Neuronal stem cell (in vitro differentiated cells): Measurements from ENCODE around the gene RNFT2.

Experiments
- DNase-seq: peaks from one replicate; pipeline ENCODE4 v3.0.0-alpha.2; 2013; ENCODE audit warnings: low spot score
- H2AFZ ChIP-seq: one replicate; pipeline ENCODE4 v1.6.1; 2013; ENCODE audit warnings: mild to moderate bottlenecking, low read length, inconsistent platforms
- H2AK5ac ChIP-seq: 2 replicates; pipeline ENCODE4 v1.6.1; 2013; ENCODE audit warnings: low read depth, mild to moderate bottlenecking, inconsistent platforms, low read length, moderate library complexity, mixed read lengths
- H2BK120ac ChIP-seq: 2 replicates; pipeline ENCODE4 v1.6.1; 2013; ENCODE audit warnings: low read depth, mild to moderate bottlenecking, inconsistent platforms, low read length, moderate library complexity, mixed read lengths
- H2BK12ac ChIP-seq: one replicate; pipeline ENCODE4 v1.6.1; 2013; ENCODE audit warnings: low read length, inconsistent platforms
- H2BK15ac ChIP-seq: 2 replicates; pipeline ENCODE4 v1.6.1; 2013; ENCODE audit warnings: mild to moderate bottlenecking, low read length, inconsistent platforms, mixed read lengths
- H2BK5ac ChIP-seq: one replicate; pipeline ENCODE4 v1.6.1; 2013; ENCODE audit warnings: inconsistent platforms, mild to moderate bottlenecking, low read length, moderate library complexity
- H3K14ac ChIP-seq: one replicate; pipeline ENCODE4 v1.6.1; 2013; ENCODE audit warnings: low read length, inconsistent platforms
- H3K18ac ChIP-seq: 2 replicates; pipeline ENCODE4 v1.6.1; 2013; ENCODE audit warnings: low read length, inconsistent platforms
- H3K23ac ChIP-seq: 2 replicates; pipeline ENCODE4 v1.6.1; 2013; ENCODE audit warnings: low read depth, mild to moderate bottlenecking, mixed read lengths, low read length, inconsistent platforms; ENCODE audit not compliant: poor library complexity
- H3K27ac ChIP-seq: replicated peaks from 3 replicates; pipeline ENCODE4 v1.5.1; 2013; ENCODE audit warnings: low read length, inconsistent platforms
- H3K27me3 ChIP-seq, 3 experiments: 2 replicates each; pipeline ENCODE4 v1.6.1; 2013; ENCODE audit warnings: low read length in 3 of 3, mild to moderate bottlenecking in 2 of 3, inconsistent platforms in 1 of 3, low read depth in 1 of 3, mixed read lengths in 1 of 3, moderate library complexity in 1 of 3; ENCODE audit not compliant: control insufficient read depth in 3 of 3, insufficient read depth in 3 of 3
- H3K36me3 ChIP-seq, 2 donors: replicated peaks in 1 of 2; 2 replicates each; pipeline ENCODE4 v1.6.1; 2013; ENCODE audit warnings: low read length in 2 of 2; ENCODE audit not compliant: control insufficient read depth in 2 of 2, insufficient read depth in 2 of 2
- H3K4ac ChIP-seq: 2 replicates; pipeline ENCODE4 v1.6.1; 2013; ENCODE audit warnings: inconsistent platforms, mild to moderate bottlenecking, low read length, moderate library complexity
- H3K4me1 ChIP-seq, 2 donors: 1 replicate in 1 of 2; 2 replicates in 1 of 2; pipeline ENCODE4 v1.6.1; 2013; ENCODE audit warnings: low read length in 2 of 2, low read depth in 1 of 2; ENCODE audit not compliant: control insufficient read depth in 2 of 2, insufficient read depth in 1 of 2
- H3K4me2 ChIP-seq: one replicate; pipeline ENCODE4 v1.6.1; 2013; ENCODE audit warnings: mild to moderate bottlenecking, low read length, inconsistent platforms; ENCODE audit not compliant: insufficient read depth, poor library complexity, severe bottlenecking
- H3K4me3 ChIP-seq, 2 donors: 2 replicates each; pipeline ENCODE4 v1.5.1; 2013; ENCODE audit warnings: low read length in 2 of 2, mild to moderate bottlenecking in 2 of 2, inconsistent platforms in 1 of 2, moderate library complexity in 1 of 2
- H3K79me1 ChIP-seq: one replicate; pipeline ENCODE4 v1.6.1; 2013; ENCODE audit warnings: low read depth, mild to moderate bottlenecking, inconsistent platforms, low read length, moderate library complexity
- H3K9ac ChIP-seq: one replicate; pipeline ENCODE4 v1.6.1; 2013; ENCODE audit warnings: mild to moderate bottlenecking, low read depth, low read length, inconsistent platforms; ENCODE audit not compliant: poor library complexity
- H3K9me3 ChIP-seq, 2 donors: replicated peaks in 1 of 2; 2 replicates each; pipeline versions ENCODE3 to v1.6.1; 2013; ENCODE audit warnings: low read length in 2 of 2, mild to moderate bottlenecking in 2 of 2, inconsistent platforms in 1 of 2, low read depth in 1 of 2, mixed read lengths in 1 of 2, moderate library complexity in 1 of 2; ENCODE audit not compliant: control insufficient read depth in 2 of 2, insufficient read depth in 1 of 2
- H4K8ac ChIP-seq: one replicate; pipeline ENCODE4 v1.6.1; 2013; ENCODE audit warnings: low read depth, mild to moderate bottlenecking, inconsistent platforms, low read length, moderate library complexity
- H4K91ac ChIP-seq: one replicate; pipeline ENCODE4 v1.6.1; 2013; ENCODE audit warnings: low read length, low read depth, mild to moderate bottlenecking, inconsistent platforms; ENCODE audit not compliant: poor library complexity
- WGBS, 2 donors: extraction: QIAGEN DNeasy Blood & Tissue Kit; methylation state at CpG; one replicate each; pipeline ENCODE4 v1.1.7; 2013; ENCODE audit warnings: missing lambda C conversion rate in 2 of 2, mixed read lengths in 1 of 2; ENCODE audit not compliant: insufficient read length in 2 of 2, insufficient replicate concordance in 1 of 2; ENCODE audit errors: extremely low coverage in 2 of 2; 5-methylcytosine and 5-hydroxymethylcytosine counted together

RNFT2 gene

DNA sequence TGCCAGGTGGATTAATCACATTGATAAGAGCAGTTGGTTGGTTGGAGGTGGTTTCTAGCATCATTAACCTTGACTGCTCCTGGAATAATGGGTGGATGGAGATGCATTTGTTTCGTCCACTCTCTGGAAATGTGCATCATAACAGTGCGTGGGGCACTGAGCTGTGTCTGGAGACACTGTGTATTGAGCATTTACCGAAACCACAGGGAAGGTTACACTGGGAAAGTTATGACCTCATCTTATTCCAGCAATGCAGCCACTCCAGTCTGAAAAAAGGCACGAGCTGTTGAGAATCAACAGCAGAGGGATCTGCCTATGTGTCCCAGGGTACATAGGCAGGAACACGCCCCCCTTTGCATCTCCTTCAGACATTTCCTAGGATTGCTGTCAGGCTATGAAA is 27.2 kb downstream of the RNFT2 start:
- Histone ChIP-seq H3K4ac (no peak overlapping the region), H2BK15ac (no peak overlapping the region), H3K14ac (no peak overlapping the region), H2AFZ (no peak overlapping the region), H3K23ac (no peak overlapping the region), H3K4me3 (no peak overlapping the region), H3K4me2 (no peak overlapping the region), H3K9ac (no peak overlapping the region), H3K27ac (no peak overlapping the region), H3K9me3 (no peaks in the 10 kb centered on the region), H4K8ac (no peak overlapping the region), H3K79me1 (no peaks in the 10 kb centered on the region), H3K18ac (no peak overlapping the region), H3K27me3 (no peaks in the 10 kb centered on the region), H2BK5ac (no peak overlapping the region), H2AK5ac (no peak overlapping the region), H2BK120ac (no peak overlapping the region), H3K36me3 (peaks cover 22 to 67% of the 10 kb centered on the region in 2 donors), H4K91ac (no peak overlapping the region), H3K4me1 (no peaks in the 10 kb centered on the region), H2BK12ac (no peak overlapping the region)
- no peak for DNase-seq
- no CpG with 5 or more reads among the region's 5 CpGs for WGBS, 2 donors

- H3K9ac ChIP-seq: no peak overlapping the region
- H3K23ac ChIP-seq: no peak overlapping the region
These were observed 28.2 kb downstream of the RNFT2 start for GRCh38 chr12:116766285-116766684.

DNA sequence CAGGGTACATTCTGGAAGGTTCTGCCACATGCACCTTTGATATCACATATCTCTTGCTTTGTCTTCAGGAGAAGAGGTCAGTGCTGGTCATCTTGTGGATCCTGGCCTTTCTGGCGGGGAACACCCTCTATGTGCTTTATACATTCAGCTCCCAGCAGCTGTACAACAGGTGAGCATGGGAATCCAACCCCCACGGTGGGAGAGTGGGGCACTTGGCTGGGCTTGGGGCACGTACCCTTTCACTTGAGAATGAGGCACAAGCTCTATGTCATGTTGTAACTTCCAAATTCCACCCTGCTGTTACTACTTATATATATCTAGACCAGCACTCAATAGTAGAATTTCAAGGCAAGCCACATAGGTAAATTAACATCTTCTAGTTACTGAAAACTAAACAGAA is 28.6 kb downstream of the RNFT2 start:
- H3K4me3 ChIP-seq: no peak overlapping the region
- no peaks in the 10 kb centered on the region for H3K9me3 ChIP-seq
- H3K14ac ChIP-seq: no peak overlapping the region
- H3K4me2 ChIP-seq: no peak overlapping the region
- H3K23ac ChIP-seq: no peak overlapping the region
- H3K4me1 ChIP-seq: no peaks in the 10 kb centered on the region
- WGBS, 2 donors: no CpG with 5 or more reads among the region's 3 CpGs
- no peak overlapping the region for H2BK15ac ChIP-seq
- H3K9ac ChIP-seq: no peak overlapping the region
- no peak overlapping the region for H2BK5ac ChIP-seq
- H2AK5ac ChIP-seq: no peak overlapping the region
- H2BK12ac ChIP-seq: no peak overlapping the region
- no peak for DNase-seq
- no peak overlapping the region for H3K4ac ChIP-seq
- no peak overlapping the region for H4K8ac ChIP-seq
- H3K36me3 ChIP-seq: peaks cover 16 to 58% of the 10 kb centered on the region in 2 donors
- H4K91ac ChIP-seq: no peak overlapping the region
- no peaks in the 10 kb centered on the region for H3K79me1 ChIP-seq
- H3K18ac ChIP-seq: no peak overlapping the region
- no peak overlapping the region for H2BK120ac ChIP-seq
- no peaks in the 10 kb centered on the region for H3K27me3 ChIP-seq
- H3K27ac ChIP-seq: no peak overlapping the region
- H2AFZ ChIP-seq: no peak overlapping the region

More at GRCh38 chr12:116766285-116766684, 28.2 kb downstream of the RNFT2 start:
- Histone ChIP-seq H2BK15ac (no peak overlapping the region), H2AK5ac (no peak overlapping the region), H3K4me2 (no peak overlapping the region), H3K79me1 (no peaks in the 10 kb centered on the region), H3K14ac (no peak overlapping the region), H3K36me3 (peaks cover 17 to 60% of the 10 kb centered on the region in 2 donors), H3K18ac (no peak overlapping the region), H3K27ac (no peak overlapping the region), H3K4me3 (no peak overlapping the region), H4K8ac (no peak overlapping the region), H3K27me3 (no peaks in the 10 kb centered on the region), H3K4ac (no peak overlapping the region), H2BK120ac (no peak overlapping the region), H4K91ac (no peak overlapping the region), H3K4me1 (no peaks in the 10 kb centered on the region), H2BK5ac (no peak overlapping the region), H3K9me3 (no peaks in the 10 kb centered on the region), H2BK12ac (no peak overlapping the region), H2AFZ (no peak overlapping the region)
- no CpG with 5 or more reads among the region's 3 CpGs for WGBS, 2 donors
- no peak for DNase-seq

GRCh38 chr12:116771651-116772050 is 33.5 kb downstream of the RNFT2 start:
- no peak overlapping the region for H3K14ac ChIP-seq
- no peak overlapping the region for H3K4me2 ChIP-seq
- no peak overlapping the region for H3K4ac ChIP-seq
- peaks cover 0 to 12% of the 10 kb centered on the region in 2 donors for H3K9me3 ChIP-seq
- H2BK12ac ChIP-seq: no peak overlapping the region
- peaks cover 12 to 51% of the 10 kb centered on the region in 2 donors for H3K36me3 ChIP-seq
- no peak overlapping the region for H3K27ac ChIP-seq
- H2AFZ ChIP-seq: no peak overlapping the region
- no peak for DNase-seq
- H2BK15ac ChIP-seq: no peak overlapping the region
- H3K4me1 ChIP-seq: no peaks in the 10 kb centered on the region
- H3K9ac ChIP-seq: no peak overlapping the region
- no peak overlapping the region for H2BK120ac ChIP-seq
- no peak overlapping the region for H2AK5ac ChIP-seq
- no peak overlapping the region for H3K23ac ChIP-seq
- no peak overlapping the region for H4K91ac ChIP-seq
- H4K8ac ChIP-seq: no peak overlapping the region
- no peak overlapping the region for H3K18ac ChIP-seq
- no peak overlapping the region for H2BK5ac ChIP-seq
- no peak overlapping the region for H3K4me3 ChIP-seq
- no peaks in the 10 kb centered on the region for H3K79me1 ChIP-seq
- no CpG with 5 or more reads among the region's 8 CpGs for WGBS, 2 donors
- no peaks in the 10 kb centered on the region for H3K27me3 ChIP-seq
